Measurements from ENCODE around the gene C1orf74. TPM values are rescaled to one million over a fixed set of nuclear protein-coding genes. Genes with fewer than 3 reads are reported as not detected.

The C1orf74 gene
- total RNA-seq, 4 donors from 2014 or later: 1.5 to 3.0 (median 2.2) TPM

- Histone ChIP-seq H3K36me3 (no peaks in the 10 kb centered on the region), H3K27me3 (no peaks in the 10 kb centered on the region), H3K9me3 (no peaks in the 10 kb centered on the region), H3K27ac (peak within 1 kb of the TSS in 1 of 4 donors; percentile 73), H3K4me3 (peak within 1 kb of the TSS; percentile 7 to 45 (median 26)), H3K4me1 (peaks cover 0 to 23% (median 3%) of the 10 kb centered on the region in 4 donors)
- DNase-seq (ENCODE audit: low spot score in 2 of 2): peak; percentile 42 to 47
- TF ChIP-seq CTCF (IDR thresholded peaks at IDR 0.05) (no peak), EP300 (IDR thresholded peaks at IDR 0.05) (peak in 1 of 2 donors; percentile 9)
- WGBS, 2 donors: 12 to 19% methylated on average over 10 to 19 of the region's 46 CpGs
Measured at GRCh38 chr1:209805875-209806760, 21.8 kb upstream of the C1orf74 start, which contains the start of gene IRF6. Gene IRF6, minus strand, starts transcription at chr1:209806142. Its CDS starts 4,729 bp downstream, at chr1:209801413.

GRCh38 chr1:209805341-209805781 is 21.0 kb upstream of the C1orf74 start:
- no peaks in the 10 kb centered on the region for H3K27me3 ChIP-seq
- H3K27ac ChIP-seq: peak overlapping the region in 1 of 4 donors; percentile 73
- no peaks in the 10 kb centered on the region for H3K36me3 ChIP-seq
- no peak for DNase-seq (ENCODE audit: low spot score in 2 of 2)
- no peaks in the 10 kb centered on the region for H3K9me3 ChIP-seq
- peak overlapping the region in 2 of 4 donors; percentile 43 to 45 for H3K4me3 ChIP-seq
- WGBS, 2 donors: 36 to 62% methylated on average over 16 to 19 of the region's 19 CpGs
- TF ChIP-seq CTCF (IDR thresholded peaks at IDR 0.05): no peak
- TF ChIP-seq POLR2A (IDR thresholded peaks at IDR 0.05): no peak
- TF ChIP-seq EP300 (IDR thresholded peaks at IDR 0.05): no peak
- H3K4me1 ChIP-seq: peaks cover 0 to 24% (median 3%) of the 10 kb centered on the region in 4 donors

- TF ChIP-seq CTCF (IDR thresholded peaks at IDR 0.05): no peak
- no peak for TF ChIP-seq EP300 (IDR thresholded peaks at IDR 0.05)
- no peak for TF ChIP-seq POLR2A (IDR thresholded peaks at IDR 0.05)
- no peak for DNase-seq (ENCODE audit: low spot score in 2 of 2)
- Histone ChIP-seq H3K36me3 (no peaks in the 10 kb centered on the region), H3K4me3 (no peak overlapping the region), H3K27me3 (no peaks in the 10 kb centered on the region), H3K9me3 (no peaks in the 10 kb centered on the region), H3K27ac (no peak overlapping the region), H3K4me1 (peaks cover 0 to 24% (median 3%) of the 10 kb centered on the region in 4 donors)
- 83 to 85% methylated on average over 1 of the region's 1 CpG for WGBS, 2 donors
Measured at GRCh38 chr1:209803568-209803967, 19.2 kb upstream of the C1orf74 start.

GRCh38 chr1:209802780-209803152 is 18.4 kb upstream of the C1orf74 start:
- no peaks in the 10 kb centered on the region for H3K27me3 ChIP-seq
- H3K4me3 ChIP-seq: no peak overlapping the region
- TF ChIP-seq EP300 (IDR thresholded peaks at IDR 0.05) (no peak), CTCF (IDR thresholded peaks at IDR 0.05) (no peak), POLR2A (IDR thresholded peaks at IDR 0.05) (no peak)
- H3K9me3 ChIP-seq: no peaks in the 10 kb centered on the region
- WGBS, 2 donors: 89 to 96% methylated on average over 4 of the region's 4 CpGs
- H3K27ac ChIP-seq: no peak overlapping the region
- no peaks in the 10 kb centered on the region for H3K36me3 ChIP-seq
- DNase-seq (ENCODE audit: low spot score in 2 of 2): no peak
- peaks cover 0 to 20% (median 3%) of the 10 kb centered on the region in 4 donors for H3K4me1 ChIP-seq
